Frontal cortex (tissue), 4 donors: ENCODE measurements around the gene PGD. TPM values are rescaled to one million over a fixed set of nuclear protein-coding genes. Genes with fewer than 3 reads are reported as not detected.

Experiments
- DNase-seq, 2 donors: peaks; one replicate each; pipeline ENCODE4 v3.0.0; 2012; ENCODE audit warnings: low spot score in 2 of 2
- FAIRE-seq: peaks from 2 replicates; lab custom pipeline; 2012; peaks lifted over from hg19 to GRCh38; lab: Jason Lieb, UNC
- total RNA-seq: library from RNA; depleted of rRNA; stranded (reverse); fragments of >200 nt; gene quantifications from one replicate; pipeline ENCODE4 v1.2.3, GENCODE V29; 2014
- donor health status: control.
- donor health status: control.
- donor health status: control.

The PGD gene
- total RNA-seq, 1 donor from 2014 or later, result 106 TPM

DNA sequence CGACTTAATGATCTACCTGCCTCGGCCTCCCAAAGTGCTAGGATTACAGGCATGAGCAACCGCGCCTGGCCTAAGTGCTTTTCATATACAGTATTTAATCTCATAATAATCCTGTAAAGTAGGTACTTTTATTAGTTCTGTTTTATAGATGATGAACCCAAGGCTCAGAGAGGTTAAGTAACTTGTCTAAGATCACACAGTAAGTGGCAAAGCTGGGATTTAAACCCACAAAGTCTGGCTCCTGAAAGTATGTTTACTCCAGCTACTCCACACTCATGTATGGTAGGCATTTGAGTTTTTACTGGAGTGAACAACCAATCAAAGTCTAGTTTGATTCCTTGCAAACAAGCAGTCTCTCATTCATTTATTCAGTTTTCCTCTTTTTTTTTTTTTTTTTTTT lies 71.2 kb downstream of the PGD start:
- FAIRE-seq, result no peak
- DNase-seq, result no peak

Other genes with a start within 250 kb of the PGD start
- 162 TPM for gene KIF1B, start 188.5 kb upstream of the PGD start, total RNA-seq
- 11.0 TPM for gene CENPS, start 31.4 kb downstream of the PGD start, total RNA-seq
- 4.9 TPM for gene CORT, start 51.0 kb downstream of the PGD start, total RNA-seq
- gene DFFA, start 73.5 kb downstream of the PGD start, total RNA-seq, result 29.8 TPM
- 6.1 TPM for gene PEX14, start 75.9 kb downstream of the PGD start, total RNA-seq